Heart right ventricle (tissue), 16 donors: ENCODE data around the gene PPP1R1C. TPM values are rescaled to one million over a fixed set of nuclear protein-coding genes. Genes with fewer than 3 reads are reported as not detected.
A peak's percentile ranks its signal among the peaks of the same experiment; 100 is the strongest.

Source experiments
- ATAC-seq, 8 donors: fragments of 200-7000 bp; cut with Tn5 transposase; one replicate each; pipeline ENCODE4 v1.9.1; 2020; ENCODE audit warnings: mild to moderate bottlenecking in 8 of 8, moderate library complexity in 8 of 8, moderate number of reproducible peaks in 1 of 8
- DNase-seq, 2 donors: peaks; one replicate each; pipeline ENCODE4 v3.0.0-alpha.2; 2020
- H3K27ac ChIP-seq, 10 donors: fragments of 200-600 bp; sonication (generic) in 2 of 10; one replicate each; pipeline versions ENCODE4 v1.5.0 to v1.8.0; 2020 to 2022; ENCODE audit warnings: mild to moderate bottlenecking in 3 of 10
- H3K27me3 ChIP-seq, 7 donors: fragments of 200-600 bp; one replicate each; pipeline ENCODE4 v1.8.0; 2021 to 2022; ENCODE audit warnings: mild to moderate bottlenecking in 2 of 7
- H3K36me3 ChIP-seq, 9 donors: fragments of 200-600 bp; sonication (generic) in 1 of 9; one replicate each; pipeline versions ENCODE4 v1.5.0 to v1.8.0; 2020 to 2022; ENCODE audit warnings: mild to moderate bottlenecking in 2 of 9
- H3K4me1 ChIP-seq, 9 donors: fragments of 200-600 bp; sonication (generic) in 1 of 9; one replicate each; pipeline versions ENCODE4 v1.5.0 to v1.8.0; 2020 to 2022; ENCODE audit warnings: mild to moderate bottlenecking in 4 of 9
- H3K4me3 ChIP-seq, 10 donors: fragments of 200-600 bp; sonication (generic) in 2 of 10; one replicate each; pipeline versions ENCODE4 v1.5.0 to v1.8.0; 2020 to 2022; ENCODE audit warnings: mild to moderate bottlenecking in 7 of 10, moderate library complexity in 2 of 10
- H3K9me3 ChIP-seq, 11 donors: fragments of 200-600 bp in 10 of 11; sonication (generic) in 2 of 11; one replicate each; pipeline versions ENCODE4 v1.5.0 to v1.8.0; 2013 to 2022; ENCODE audit warnings: mild to moderate bottlenecking in 2 of 11, control low read depth in 1 of 11, moderate library complexity in 1 of 11
- WGBS, 2 donors: extraction: QIAGEN DNeasy Blood & Tissue Kit; methylation state at CpG; one replicate each; pipeline ENCODE4 v1.1.7; 2013; ENCODE audit warnings: inconsistent platforms in 1 of 2; 5-methylcytosine and 5-hydroxymethylcytosine counted together
- intact Hi-C, 10 donors: fragments of 100-400 bp; cut with DNase I; formaldehyde crosslinking; loops; one replicate each; pipeline versions ENCODE4 v1.11.1 to v1.14.2; 2022
- polyA plus RNA-seq, 2 donors: library from polyadenylated mRNA; stranded (reverse); fragments of 200-250 nt; gene quantifications; one replicate each; pipeline ENCODE4 v1.2.3, GENCODE V29; 2013
- total RNA-seq, 10 donors: library from RNA; stranded (reverse); fragmentation: NEBNext Ultra II Directional in 3 of 10; extraction: Animal tissue kit (Norgen Biotek cat#: 25700) in 3 of 10; gene quantifications; one replicate each; pipeline versions ENCODE4 v1.2.1 to v1.2.4, GENCODE V29; 2021 to 2023
- TF ChIP-seq, protein P1 (sequence below), 9 donors: fragments of 200-600 bp; sonication (generic) in 2 of 9; IDR thresholded peaks; one replicate each; pipeline versions ENCODE4 v1.5.0 to v1.8.0; 2021 to 2022; ENCODE audit warnings: antibody characterized with exemption in 9 of 9, mild to moderate bottlenecking in 5 of 9, moderate library complexity in 1 of 9
- donor health status: Arrhythmogenic right ventricular cardiomyopathy.
- donor health status: ischemic (EF 13 %, LVEDD 7.1; RV severe dilation, severe dysfunction).
- donor health status: healthy with polysubstance abuse.
- donor health status: DM: no; HTN: yes; CAD: no.
- donor health status: DM: no; HTN: no; CAD: no.
- donor health status: ischemic (EF 25% LVEDD 6.9; RV normal size, moderate dysfunction).
- donor health status: ischemic (EF 25% LVEDD 5.7; RV mildly dilated, moderate dysfunction).
- donor health status: healthy.
- donor health status: DM: yes; HTN: yes; CAD: no.
- donor health status: Ischemic cardiomyopathy.
- donor health status: ischemic (EF 35%, LVEDD 5.7; RV mildly dilated, moderate dysfunction).
- donor health status: nonischemic (EF 11% LVEDD 7.7; RV severe dilation, severe dysfunction).
- donor health status: DM: yes; HTN: yes; CAD: no.
- donor health status: PGD.
- donor health status: ischemic (EF 29% LVEDD 5.4; RV normal size, mild dysfunction).
- donor health status: nonischemic (EF 23%, LVEDD 6.1; RV moderate dilation, normal function).

PPP1R1C gene
- total and polyA plus RNA-seq, 12 donors: 4.9 to 45.5 (median 31.0) TPM

DNA sequence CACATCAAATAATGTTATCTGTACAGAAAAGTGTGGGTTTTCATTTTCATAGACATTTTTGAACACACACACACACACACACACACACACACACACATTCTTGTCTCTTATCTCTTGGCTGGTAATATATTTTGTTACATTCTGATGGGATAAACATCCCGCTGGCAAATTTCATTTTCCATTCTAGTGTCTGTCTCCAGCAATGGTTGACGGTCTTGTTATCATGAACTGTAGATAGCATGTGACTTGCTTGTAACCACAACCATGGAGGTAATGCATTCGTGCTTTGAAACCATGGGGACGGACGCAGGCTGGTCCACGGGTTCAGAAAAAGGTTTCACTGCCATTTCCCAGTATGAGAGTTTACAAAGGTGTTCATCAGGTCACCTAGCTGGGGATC, 156.4 kb downstream of the PPP1R1C start:
- TF ChIP-seq, protein P1, sequence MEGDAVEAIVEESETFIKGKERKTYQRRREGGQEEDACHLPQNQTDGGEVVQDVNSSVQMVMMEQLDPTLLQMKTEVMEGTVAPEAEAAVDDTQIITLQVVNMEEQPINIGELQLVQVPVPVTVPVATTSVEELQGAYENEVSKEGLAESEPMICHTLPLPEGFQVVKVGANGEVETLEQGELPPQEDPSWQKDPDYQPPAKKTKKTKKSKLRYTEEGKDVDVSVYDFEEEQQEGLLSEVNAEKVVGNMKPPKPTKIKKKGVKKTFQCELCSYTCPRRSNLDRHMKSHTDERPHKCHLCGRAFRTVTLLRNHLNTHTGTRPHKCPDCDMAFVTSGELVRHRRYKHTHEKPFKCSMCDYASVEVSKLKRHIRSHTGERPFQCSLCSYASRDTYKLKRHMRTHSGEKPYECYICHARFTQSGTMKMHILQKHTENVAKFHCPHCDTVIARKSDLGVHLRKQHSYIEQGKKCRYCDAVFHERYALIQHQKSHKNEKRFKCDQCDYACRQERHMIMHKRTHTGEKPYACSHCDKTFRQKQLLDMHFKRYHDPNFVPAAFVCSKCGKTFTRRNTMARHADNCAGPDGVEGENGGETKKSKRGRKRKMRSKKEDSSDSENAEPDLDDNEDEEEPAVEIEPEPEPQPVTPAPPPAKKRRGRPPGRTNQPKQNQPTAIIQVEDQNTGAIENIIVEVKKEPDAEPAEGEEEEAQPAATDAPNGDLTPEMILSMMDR (IDR thresholded peaks at IDR 0.05): no peak
- peaks cover 0 to 26% (median 0%) of the 10 kb centered on the region in 9 donors for H3K4me1 ChIP-seq
- no peak overlapping the region for H3K27ac ChIP-seq
- DNase-seq (no peak), ATAC-seq (peak in 7 of 8 donors; percentile 14 to 70 (median 44))
- 32 to 39% methylated on average over 6 of the region's 6 CpGs for WGBS, 2 donors
- H3K27me3 ChIP-seq: no peaks in the 10 kb centered on the region
- no peak overlapping the region for H3K4me3 ChIP-seq
- intact Hi-C loops: no loop called here
- H3K9me3 ChIP-seq: no peaks in the 10 kb centered on the region
- H3K36me3 ChIP-seq: no peaks in the 10 kb centered on the region

DNA sequence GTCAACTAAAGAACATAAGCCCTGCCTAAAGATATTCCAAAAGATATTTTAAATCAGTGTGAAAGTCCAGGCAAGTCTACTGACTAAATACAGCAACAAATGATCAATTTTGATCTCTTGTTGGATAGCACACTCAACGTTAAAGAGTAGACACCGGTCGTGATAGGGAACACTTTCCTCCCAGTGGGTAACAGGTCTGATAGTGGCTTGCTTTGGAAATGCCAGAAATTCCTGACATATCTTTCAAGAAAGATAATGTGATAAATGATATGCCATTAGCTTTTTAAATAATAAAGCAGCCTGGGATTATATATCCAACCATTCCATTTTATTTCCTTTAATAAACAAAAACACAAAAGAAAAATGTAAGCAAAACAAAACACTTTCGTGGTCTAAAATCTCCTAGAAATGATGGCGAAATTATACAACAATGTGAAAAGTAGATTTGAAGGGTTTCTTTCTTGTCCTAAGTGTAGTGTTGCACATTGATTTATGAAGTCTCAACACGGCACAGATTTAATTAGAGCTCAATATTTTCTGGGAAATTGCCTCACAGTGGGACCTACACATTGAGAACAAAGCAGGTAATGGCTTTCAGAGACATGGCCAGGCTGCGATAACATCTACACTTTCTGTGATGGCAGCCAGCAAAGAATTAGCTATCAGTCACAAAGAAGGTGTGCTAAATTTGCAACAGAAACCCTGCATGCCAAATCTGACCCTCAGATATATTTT, 158.6 kb downstream of the PPP1R1C start:
- H3K4me3 ChIP-seq: no peak overlapping the region
- no peaks in the 10 kb centered on the region for H3K27me3 ChIP-seq
- intact Hi-C loops: no loop called here
- no peak overlapping the region for H3K27ac ChIP-seq
- no peaks in the 10 kb centered on the region for H3K36me3 ChIP-seq
- WGBS, 2 donors: 56 to 59% methylated on average over 7 of the region's 7 CpGs
- H3K4me1 ChIP-seq: peaks cover 0 to 32% (median 6%) of the 10 kb centered on the region in 9 donors
- H3K9me3 ChIP-seq: no peaks in the 10 kb centered on the region
- ATAC-seq (peak in 1 of 8 donors; percentile 14), DNase-seq (no peak)
- TF ChIP-seq, protein P1 (IDR thresholded peaks at IDR 0.05): no peak

DNA sequence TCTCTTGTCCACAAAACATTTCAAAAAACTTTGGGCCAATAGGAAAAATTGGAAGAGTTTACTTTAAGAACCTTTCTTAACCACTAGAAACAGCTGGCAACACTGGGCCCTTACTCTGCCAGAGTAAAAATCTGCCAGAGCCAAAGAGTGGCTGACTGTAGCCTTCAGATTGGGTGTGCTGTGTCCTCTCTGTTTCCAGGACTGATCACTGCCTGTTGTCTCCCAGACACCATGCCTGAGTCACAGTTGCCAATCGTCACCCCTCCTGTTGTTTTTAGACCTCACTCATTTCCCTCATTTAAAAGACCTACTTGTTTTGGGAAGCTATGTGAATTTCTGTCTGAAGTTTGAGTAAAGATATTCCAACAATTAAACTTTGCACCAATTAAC, 159.1 kb downstream of the PPP1R1C start:
- intact Hi-C loops: no loop called here
- WGBS, 2 donors: 13 to 30% methylated on average over 1 of the region's 1 CpG
- no peaks in the 10 kb centered on the region for H3K36me3 ChIP-seq
- peak; percentile 85 to 98 (median 92) for ATAC-seq
- H3K4me3 ChIP-seq: no peak overlapping the region
- H3K27me3 ChIP-seq: no peaks in the 10 kb centered on the region
- peak in 1 of 2 donors; percentile 57 for DNase-seq
- peak overlapping the region in 5 of 10 donors; percentile 9 to 51 (median 25) for H3K27ac ChIP-seq
- H3K9me3 ChIP-seq: no peaks in the 10 kb centered on the region
- H3K4me1 ChIP-seq: peaks cover 0 to 32% (median 6%) of the 10 kb centered on the region in 9 donors
- TF ChIP-seq, protein P1 (IDR thresholded peaks at IDR 0.05): no peak

DNA sequence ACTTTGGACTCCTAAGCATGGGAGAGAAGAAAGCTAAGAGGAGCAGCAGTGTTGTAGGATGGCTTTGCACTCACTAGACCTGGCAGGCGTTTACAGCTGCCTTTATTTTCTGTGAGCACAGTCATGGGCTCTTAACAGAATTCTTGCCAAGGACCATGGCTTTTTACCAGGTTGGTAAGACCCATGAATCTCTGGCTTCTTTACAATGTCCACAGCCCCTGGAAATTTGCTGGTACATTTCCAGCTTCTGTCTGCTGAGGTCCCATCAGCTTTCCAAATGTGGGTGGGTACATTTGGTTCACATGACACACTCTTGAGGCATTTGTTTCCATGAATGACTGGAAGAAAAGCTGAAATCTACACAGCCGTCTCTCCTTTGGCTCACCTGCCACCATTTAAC, 162.7 kb downstream of the PPP1R1C start:
- DNase-seq: no peak
- Histone ChIP-seq H3K4me3 (no peak overlapping the region), H3K4me1 (peaks cover 0 to 17% (median 6%) of the 10 kb centered on the region in 9 donors), H3K36me3 (no peaks in the 10 kb centered on the region), H3K27ac (no peak overlapping the region), H3K9me3 (no peaks in the 10 kb centered on the region), H3K27me3 (no peaks in the 10 kb centered on the region)
- ATAC-seq: peak in 4 of 8 donors; percentile 25 to 68 (median 36)
- intact Hi-C loops: no loop called here
- 33 to 41% methylated on average over 2 of the region's 2 CpGs for WGBS, 2 donors
- TF ChIP-seq, protein P1 (IDR thresholded peaks at IDR 0.05): no peak
